Right lobe of liver (tissue), 6 donors: ENCODE measurements around the gene ARHGAP44. TPM values are rescaled to one million over a fixed set of nuclear protein-coding genes. Genes with fewer than 3 reads are reported as not detected.
A peak's percentile ranks its signal among the peaks of the same experiment; 100 is the strongest.

Experiments
- ATAC-seq, 4 donors: fragments of 200-7000 bp; cut with Tn5 transposase; one replicate each; pipeline ENCODE4 v1.9.1; 2020; ENCODE audit warnings: mild to moderate bottlenecking in 4 of 4, moderate library complexity in 4 of 4
- DNase-seq, 3 donors: peaks; one replicate each; pipeline ENCODE4 v3.0.0-alpha.2; 2020
- H3K27ac ChIP-seq, 3 donors: fragments of 200-600 bp; one replicate each; pipeline ENCODE4 v1.8.0; 2022
- H3K27me3 ChIP-seq, 2 donors: fragments of 200-600 bp; one replicate each; pipeline ENCODE4 v1.8.0; 2022
- H3K36me3 ChIP-seq, 4 donors: fragments of 200-600 bp; sonication (generic) in 1 of 4; one replicate each; pipeline versions ENCODE4 v1.5.1 to v1.8.0; 2017 to 2022; ENCODE audit warnings: control low read depth in 1 of 4
- H3K4me1 ChIP-seq, 4 donors: fragments of 200-600 bp; sonication (generic) in 1 of 4; one replicate each; pipeline versions ENCODE4 v1.5.1 to v1.8.0; 2017 to 2022; ENCODE audit warnings: control low read depth in 1 of 4
- H3K4me3 ChIP-seq, 3 donors: fragments of 200-600 bp; one replicate each; pipeline ENCODE4 v1.8.0; 2022
- H3K9me3 ChIP-seq, 4 donors: fragments of 200-600 bp; sonication (generic) in 1 of 4; one replicate each; pipeline versions ENCODE4 v1.5.1 to v1.8.0; 2017 to 2022; ENCODE audit warnings: control low read depth in 1 of 4
- CTCF ChIP-seq, 4 donors: fragments of 200-600 bp in 3 of 4; fragments of 450-650 bp in 1 of 4; IDR thresholded peaks; one replicate each; pipeline versions ENCODE4 v1.5.1 to v1.8.0; 2016 to 2022; ENCODE audit warnings: antibody characterized with exemption in 4 of 4, mild to moderate bottlenecking in 2 of 4
- POLR2A ChIP-seq: fragments of 450-650 bp; IDR thresholded peaks from one replicate; pipeline ENCODE4 v1.6.1; 2017; ENCODE audit warnings: antibody characterized with exemption, mild to moderate bottlenecking
- WGBS: methylation state at CpG from one replicate; pipeline ENCODE4 v1.1.6; 2018; ENCODE audit warnings: low coverage, low lambda C conversion rate; ENCODE audit not compliant: insufficient coverage; ENCODE audit errors: missing lambda C conversion rate; 5-methylcytosine and 5-hydroxymethylcytosine counted together
- intact Hi-C, 2 donors: fragments of 100-400 bp; cut with DNase I; formaldehyde crosslinking; loops; one replicate each; pipeline versions ENCODE4 v1.11.2 to v1.14.1; 2022
- total RNA-seq, 6 experiments: library from RNA; depleted of rRNA in 2 of 6; stranded (reverse); fragments of >200 nt in 2 of 6; fragmentation: NEBNext Ultra II Directional in 3 of 6; extraction: Animal tissue kit (Norgen Biotek cat#: 25700) in 3 of 6; gene quantifications; one replicate each; pipeline versions ENCODE4 v1.1.0 to v1.2.4, GENCODE V29; 2016 to 2023
- donor health status: DM: no; HTN: yes; CAD: no.
- donor health status: DM: no; HTN: no; CAD: no.
- donor health status: DM: no; HTN: no; CAD: no.
- donor health status: DM: no; HTN: yes; CAD: no.
- donor health status: DM: no; HTN: yes; CAD: no.

The ARHGAP44 gene
- total RNA-seq, 6 experiments from 2014 or later: 0.49 to 1.1 (median 0.63) TPM

DNA sequence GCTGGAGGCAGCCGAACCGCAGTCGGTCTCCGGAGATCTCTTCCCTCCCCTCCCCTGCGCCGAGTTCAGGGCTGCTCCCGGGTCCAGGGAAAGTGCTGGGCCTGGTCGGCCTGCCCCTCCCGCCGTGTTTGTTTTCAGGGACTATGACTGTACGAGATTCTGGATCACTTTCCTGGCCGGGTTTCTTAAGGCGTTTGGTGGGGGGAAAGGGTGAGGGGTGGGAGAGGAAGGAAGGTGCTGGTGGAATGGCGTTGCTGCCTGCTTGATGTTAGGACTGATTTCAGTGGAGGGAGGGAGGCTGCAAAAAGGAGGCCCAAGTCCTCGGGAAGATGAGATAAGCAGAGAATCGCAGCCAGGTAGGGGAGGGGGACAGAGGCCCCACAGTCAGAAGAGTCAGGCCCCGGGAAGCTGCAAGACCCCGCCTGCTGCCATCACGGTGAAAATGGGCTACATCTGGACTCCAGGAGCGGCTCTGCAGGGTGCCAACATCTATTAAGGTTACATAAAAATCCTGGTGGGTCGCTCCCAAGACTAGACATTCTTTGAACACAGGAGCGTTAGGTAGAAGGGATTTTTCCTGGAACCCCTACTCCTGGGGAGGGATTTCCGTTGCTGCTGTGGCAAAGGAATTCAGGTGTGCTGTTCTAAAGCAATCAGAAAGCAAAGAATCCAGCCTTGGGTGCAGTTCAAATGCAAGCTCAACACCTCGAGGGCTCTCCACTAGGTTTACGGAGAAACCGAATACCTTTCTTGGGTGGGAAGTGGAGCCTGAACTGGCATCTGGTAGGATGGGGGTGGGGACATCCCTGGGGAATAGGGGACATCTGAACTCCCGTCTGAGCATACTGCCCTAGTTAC lies 1.2 kb downstream of the ARHGAP44 start:
- H3K4me3 ChIP-seq: peak overlapping the region; percentile 39 to 74 (median 53)
- no peak overlapping the region for H3K27ac ChIP-seq
- 17% methylated on average over 20 of the region's 27 CpGs for WGBS
- no peak for TF ChIP-seq POLR2A
- TF ChIP-seq CTCF (IDR thresholded peaks at IDR 0.05): no peak
- no peaks in the 10 kb centered on the region for H3K27me3 ChIP-seq
- no peaks in the 10 kb centered on the region for H3K9me3 ChIP-seq
- H3K36me3 ChIP-seq: no peaks in the 10 kb centered on the region
- DNase-seq: peak in 1 of 3 donors; percentile 15
- no peaks in the 10 kb centered on the region for H3K4me1 ChIP-seq
- intact Hi-C loops: no loop called here
- ATAC-seq: no peak

- DNase-seq: no peak
- Histone ChIP-seq H3K27ac (no peak overlapping the region), H3K4me3 (no peak overlapping the region), H3K36me3 (no peaks in the 10 kb centered on the region), H3K27me3 (no peaks in the 10 kb centered on the region), H3K9me3 (no peaks in the 10 kb centered on the region), H3K4me1 (no peaks in the 10 kb centered on the region)
- intact Hi-C loops: no loop called here
- TF ChIP-seq CTCF (IDR thresholded peaks at IDR 0.05): no peak
- TF ChIP-seq POLR2A: no peak
- 62% methylated on average over 6 of the region's 6 CpGs for WGBS
- no peak for ATAC-seq
Observed at GRCh38 chr17:12794919-12795532, 5.7 kb downstream of the ARHGAP44 start.

GRCh38 chr17:12800855-12801365 lies 11.6 kb downstream of the ARHGAP44 start:
- Histone ChIP-seq H3K36me3 (no peaks in the 10 kb centered on the region), H3K27me3 (no peaks in the 10 kb centered on the region), H3K4me1 (no peaks in the 10 kb centered on the region), H3K4me3 (no peak overlapping the region), H3K9me3 (no peaks in the 10 kb centered on the region), H3K27ac (no peak overlapping the region)
- DNase-seq (no peak), ATAC-seq (no peak)
- intact Hi-C loops: no loop called here
- WGBS: 20% methylated on average over 3 of the region's 3 CpGs
- no peak for TF ChIP-seq POLR2A
- TF ChIP-seq CTCF (IDR thresholded peaks at IDR 0.05): no peak

DNA sequence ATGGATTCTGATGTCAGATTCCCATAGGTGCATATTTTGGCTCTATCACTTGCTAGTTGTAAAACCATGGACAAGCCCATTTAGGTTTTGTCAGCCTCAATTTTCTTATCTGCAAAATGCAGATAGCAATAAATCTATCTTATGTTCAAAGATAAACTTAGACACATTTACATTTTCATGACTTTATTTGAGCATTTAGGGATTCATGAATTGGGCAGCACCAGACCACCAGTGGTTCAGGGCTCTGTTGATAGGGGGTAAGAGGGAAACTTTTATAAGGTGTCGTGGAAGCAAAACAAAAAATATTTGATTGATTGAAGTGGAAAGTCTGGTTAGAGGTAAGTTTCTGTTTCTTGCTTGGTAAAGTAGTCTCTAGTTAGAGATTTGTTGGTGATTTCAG lies 17.3 kb downstream of the ARHGAP44 start:
- no peak for ATAC-seq
- H3K27ac ChIP-seq: no peak overlapping the region
- no peaks in the 10 kb centered on the region for H3K27me3 ChIP-seq
- no peak for DNase-seq
- no peaks in the 10 kb centered on the region for H3K9me3 ChIP-seq
- no peaks in the 10 kb centered on the region for H3K4me1 ChIP-seq
- WGBS: 82% methylated on average over 1 of the region's 1 CpG
- no peak overlapping the region for H3K4me3 ChIP-seq
- intact Hi-C loops: no loop called here
- TF ChIP-seq POLR2A (no peak), CTCF (IDR thresholded peaks at IDR 0.05) (no peak)
- H3K36me3 ChIP-seq: no peaks in the 10 kb centered on the region
